K562 treated with DMSO at 1 percent for 12 hours (cell line): ENCODE data around the gene FAM9C. TPM values are rescaled to one million over a fixed set of nuclear protein-coding genes. Genes with fewer than 3 reads are reported as not detected.

Experiments used
- total RNA-seq: library from RNA; unstranded; fragments of 300-600 nt; gene quantifications from 2 replicates; pipeline ENCODE4 v1.2.3, GENCODE V29; 2022; ENCODE audit not compliant: insufficient read depth

Gene FAM9C
- not detected in 2 replicates for total RNA-seq

GRCh38 chrX:13044441-13044840 lies at the start of gene FAM9C:
Gene FAM9C (minus strand): TSS chrX:13044620. CDS start chrX:13043789, 831 bp downstream.

Other genes starting within 250 kb of the FAM9C start
- gene TLR7, start 177.5 kb downstream of the FAM9C start, total RNA-seq, result 0.44 TPM in 1 of 2 replicates, not detected in the other
- gene TLR8, start 138.0 kb downstream of the FAM9C start, total RNA-seq, result not detected in 2 replicates
- 3,042 and 3,642 TPM in 2 replicates for gene TMSB4X, start 69.5 kb downstream of the FAM9C start, total RNA-seq